OCI-LY3 (cell line): Measurements from ENCODE around the gene CPXM2.

Experiments used
- CTCF ChIP-seq: fragments of 200-600, 300-600 bp; sonication (generic); IDR thresholded peaks from 2 replicates; pipeline ENCODE4 v1.5.1; 2014; ENCODE audit warnings: antibody characterized with exemption, low read length, low read depth
- EZH2phosphoT487 ChIP-seq: fragments of 200-600 bp; shearing (Covaris generic); IDR thresholded peaks from 2 replicates; pipeline ENCODE4 v1.6.1; 2018; ENCODE audit warnings: antibody characterized with exemption, mixed run types, low read depth

- TF ChIP-seq CTCF (no peak), EZH2phosphoT487 (no peak)
These were observed 188.3 kb downstream of the CPXM2 start for GRCh38 chr10:123703195-123703790.
